ENCODE measurements around the gene GFPT1. TPM values are rescaled to one million over a fixed set of nuclear protein-coding genes. Genes with fewer than 3 reads are reported as not detected.

The GFPT1 gene
- total and polyA plus RNA-seq, 2 experiments from 2014 or later = 60.8 to 62.0 TPM

DNA sequence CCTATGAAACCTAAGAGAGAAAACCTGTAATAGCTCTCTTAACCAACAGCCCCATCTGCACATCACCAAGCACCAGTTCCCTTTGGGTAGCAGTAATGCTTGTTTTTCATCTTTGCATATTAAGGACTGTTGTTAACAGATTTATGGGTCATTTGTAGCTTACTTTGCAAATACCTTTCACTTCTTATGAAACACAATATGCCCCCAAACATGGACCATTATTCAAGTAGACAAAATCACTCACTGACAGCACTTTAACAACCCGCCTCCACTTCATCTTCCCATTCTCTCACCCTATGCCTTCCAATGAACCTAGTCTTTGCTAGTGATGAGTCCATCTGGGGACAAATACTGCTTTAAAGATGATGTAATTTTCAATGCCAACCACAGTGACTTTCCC is 64.4 kb downstream of the GFPT1 start (continued):
- TF ChIP-seq, protein P1, sequence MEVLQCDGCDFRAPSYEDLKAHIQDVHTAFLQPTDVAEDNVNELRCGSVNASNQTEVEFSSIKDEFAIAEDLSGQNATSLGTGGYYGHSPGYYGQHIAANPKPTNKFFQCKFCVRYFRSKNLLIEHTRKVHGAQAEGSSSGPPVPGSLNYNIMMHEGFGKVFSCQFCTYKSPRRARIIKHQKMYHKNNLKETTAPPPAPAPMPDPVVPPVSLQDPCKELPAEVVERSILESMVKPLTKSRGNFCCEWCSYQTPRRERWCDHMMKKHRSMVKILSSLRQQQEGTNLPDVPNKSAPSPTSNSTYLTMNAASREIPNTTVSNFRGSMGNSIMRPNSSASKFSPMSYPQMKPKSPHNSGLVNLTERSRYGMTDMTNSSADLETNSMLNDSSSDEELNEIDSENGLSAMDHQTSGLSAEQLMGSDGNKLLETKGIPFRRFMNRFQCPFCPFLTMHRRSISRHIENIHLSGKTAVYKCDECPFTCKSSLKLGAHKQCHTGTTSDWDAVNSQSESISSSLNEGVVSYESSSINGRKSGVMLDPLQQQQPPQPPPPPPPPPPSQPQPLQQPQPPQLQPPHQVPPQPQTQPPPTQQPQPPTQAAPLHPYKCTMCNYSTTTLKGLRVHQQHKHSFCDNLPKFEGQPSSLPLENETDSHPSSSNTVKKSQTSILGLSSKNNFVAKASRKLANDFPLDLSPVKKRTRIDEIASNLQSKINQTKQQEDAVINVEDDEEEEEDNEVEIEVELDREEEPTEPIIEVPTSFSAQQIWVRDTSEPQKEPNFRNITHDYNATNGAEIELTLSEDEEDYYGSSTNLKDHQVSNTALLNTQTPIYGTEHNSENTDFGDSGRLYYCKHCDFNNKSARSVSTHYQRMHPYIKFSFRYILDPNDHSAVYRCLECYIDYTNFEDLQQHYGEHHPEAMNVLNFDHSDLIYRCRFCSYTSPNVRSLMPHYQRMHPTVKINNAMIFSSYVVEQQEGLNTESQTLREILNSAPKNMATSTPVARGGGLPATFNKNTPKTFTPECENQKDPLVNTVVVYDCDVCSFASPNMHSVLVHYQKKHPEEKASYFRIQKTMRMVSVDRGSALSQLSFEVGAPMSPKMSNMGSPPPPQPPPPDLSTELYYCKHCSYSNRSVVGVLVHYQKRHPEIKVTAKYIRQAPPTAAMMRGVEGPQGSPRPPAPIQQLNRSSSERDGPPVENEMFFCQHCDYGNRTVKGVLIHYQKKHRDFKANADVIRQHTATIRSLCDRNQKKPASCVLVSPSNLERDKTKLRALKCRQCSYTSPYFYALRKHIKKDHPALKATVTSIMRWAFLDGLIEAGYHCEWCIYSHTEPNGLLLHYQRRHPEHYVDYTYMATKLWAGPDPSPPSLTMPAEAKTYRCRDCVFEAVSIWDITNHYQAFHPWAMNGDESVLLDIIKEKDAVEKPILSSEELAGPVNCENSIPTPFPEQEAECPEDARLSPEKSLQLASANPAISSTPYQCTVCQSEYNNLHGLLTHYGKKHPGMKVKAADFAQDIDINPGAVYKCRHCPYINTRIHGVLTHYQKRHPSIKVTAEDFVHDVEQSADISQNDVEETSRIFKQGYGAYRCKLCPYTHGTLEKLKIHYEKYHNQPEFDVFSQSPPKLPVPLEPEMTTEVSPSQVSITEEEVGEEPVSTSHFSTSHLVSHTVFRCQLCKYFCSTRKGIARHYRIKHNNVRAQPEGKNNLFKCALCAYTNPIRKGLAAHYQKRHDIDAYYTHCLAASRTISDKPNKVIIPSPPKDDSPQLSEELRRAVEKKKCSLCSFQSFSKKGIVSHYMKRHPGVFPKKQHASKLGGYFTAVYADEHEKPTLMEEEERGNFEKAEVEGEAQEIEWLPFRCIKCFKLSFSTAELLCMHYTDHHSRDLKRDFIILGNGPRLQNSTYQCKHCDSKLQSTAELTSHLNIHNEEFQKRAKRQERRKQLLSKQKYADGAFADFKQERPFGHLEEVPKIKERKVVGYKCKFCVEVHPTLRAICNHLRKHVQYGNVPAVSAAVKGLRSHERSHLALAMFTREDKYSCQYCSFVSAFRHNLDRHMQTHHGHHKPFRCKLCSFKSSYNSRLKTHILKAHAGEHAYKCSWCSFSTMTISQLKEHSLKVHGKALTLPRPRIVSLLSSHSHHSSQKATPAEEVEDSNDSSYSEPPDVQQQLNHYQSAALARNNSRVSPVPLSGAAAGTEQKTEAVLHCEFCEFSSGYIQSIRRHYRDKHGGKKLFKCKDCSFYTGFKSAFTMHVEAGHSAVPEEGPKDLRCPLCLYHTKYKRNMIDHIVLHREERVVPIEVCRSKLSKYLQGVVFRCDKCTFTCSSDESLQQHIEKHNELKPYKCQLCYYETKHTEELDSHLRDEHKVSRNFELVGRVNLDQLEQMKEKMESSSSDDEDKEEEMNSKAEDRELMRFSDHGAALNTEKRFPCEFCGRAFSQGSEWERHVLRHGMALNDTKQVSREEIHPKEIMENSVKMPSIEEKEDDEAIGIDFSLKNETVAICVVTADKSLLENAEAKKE (CRISPR knock-in tag; IDR thresholded peaks at IDR 0.05) = no peak
- TF ChIP-seq JUNB (IDR thresholded peaks at IDR 0.05; ENCODE audit: unreplicated experiment) = no peak
- no peak for TF ChIP-seq STAT1 (IDR thresholded peaks at IDR 0.05; ENCODE audit: unreplicated experiment)

DNA sequence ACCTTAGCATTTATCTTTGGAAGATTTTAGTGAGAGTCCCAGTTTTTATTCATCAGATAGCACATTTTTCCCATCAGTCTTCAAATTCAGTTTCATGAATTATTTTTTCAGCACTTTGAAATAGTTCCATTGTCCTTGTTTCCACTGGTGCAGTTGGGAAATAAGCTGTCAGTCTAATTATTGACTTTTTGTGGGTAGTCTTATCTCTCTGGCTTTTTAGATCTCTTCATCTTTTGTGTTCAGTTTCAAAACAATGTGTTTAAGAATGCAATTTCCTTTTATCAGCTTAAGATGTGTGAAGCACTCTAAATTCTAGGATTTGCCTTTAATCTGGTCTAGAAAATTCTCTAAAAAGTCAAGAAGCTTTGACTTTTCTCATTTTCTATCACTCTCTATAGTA is 70.5 kb downstream of the GFPT1 start:
- Mint-ChIP-seq H3K4me3 (no peak overlapping the region), H3K4me1 (no peaks in the 10 kb centered on the region), H3K9me3 (peaks cover 12% of the 10 kb centered on the region), H3K36me3 (ENCODE audit: low read depth) (peaks cover 28% of the 10 kb centered on the region), H3K27me3 (ENCODE audit: insufficient read depth, low read depth, poor library complexity) (no peaks in the 10 kb centered on the region), H3K27ac (no peak overlapping the region)
- Histone ChIP-seq H4K20me1 (replicated peaks; ENCODE audit: insufficient read depth) (no peaks in the 10 kb centered on the region), H3K36me3 (ENCODE audit: insufficient read depth) (0 out of 2 replicates have a peak, but pooled peaks cover 2% of the 10 kb centered on the region), H3K27me3 (ENCODE audit: insufficient read depth) (no peaks in the 10 kb centered on the region), H3K79me2 (replicated peaks; ENCODE audit: insufficient read depth) (no peaks in the 10 kb centered on the region), H2AFZ (no peak overlapping the region), H3K4me1 (ENCODE audit: insufficient read depth) (no peaks in the 10 kb centered on the region), H3F3A (replicated peaks; ENCODE audit: low read depth) (no peaks in the 10 kb centered on the region), H3K27ac (ENCODE audit: low read depth) (no peak overlapping the region), H3K4me3 (no peak overlapping the region), H3K4me2 (no peak overlapping the region), H3K9me2 (ENCODE audit: insufficient read depth) (no peaks in the 10 kb centered on the region)
- ATAC-seq (no peak), DNase-seq (ENCODE audit: low spot score) (no peak)
- TF ChIP-seq ZNF331 (CRISPR knock-in tag; IDR thresholded peaks at IDR 0.05; ENCODE audit: low read depth) = no peak
- TF ChIP-seq, protein P1 (CRISPR knock-in tag; IDR thresholded peaks at IDR 0.05) = no peak
- TF ChIP-seq STAT1 (IDR thresholded peaks at IDR 0.05; ENCODE audit: unreplicated experiment) = no peak
- no peak for TF ChIP-seq EZH2 (IDR thresholded peaks at IDR 0.05; ENCODE audit: low read depth, unreplicated experiment)
- TF ChIP-seq EZH2phosphoT487 (IDR thresholded peaks at IDR 0.05; ENCODE audit: unreplicated experiment) = no peak
- TF ChIP-seq, protein P2, sequence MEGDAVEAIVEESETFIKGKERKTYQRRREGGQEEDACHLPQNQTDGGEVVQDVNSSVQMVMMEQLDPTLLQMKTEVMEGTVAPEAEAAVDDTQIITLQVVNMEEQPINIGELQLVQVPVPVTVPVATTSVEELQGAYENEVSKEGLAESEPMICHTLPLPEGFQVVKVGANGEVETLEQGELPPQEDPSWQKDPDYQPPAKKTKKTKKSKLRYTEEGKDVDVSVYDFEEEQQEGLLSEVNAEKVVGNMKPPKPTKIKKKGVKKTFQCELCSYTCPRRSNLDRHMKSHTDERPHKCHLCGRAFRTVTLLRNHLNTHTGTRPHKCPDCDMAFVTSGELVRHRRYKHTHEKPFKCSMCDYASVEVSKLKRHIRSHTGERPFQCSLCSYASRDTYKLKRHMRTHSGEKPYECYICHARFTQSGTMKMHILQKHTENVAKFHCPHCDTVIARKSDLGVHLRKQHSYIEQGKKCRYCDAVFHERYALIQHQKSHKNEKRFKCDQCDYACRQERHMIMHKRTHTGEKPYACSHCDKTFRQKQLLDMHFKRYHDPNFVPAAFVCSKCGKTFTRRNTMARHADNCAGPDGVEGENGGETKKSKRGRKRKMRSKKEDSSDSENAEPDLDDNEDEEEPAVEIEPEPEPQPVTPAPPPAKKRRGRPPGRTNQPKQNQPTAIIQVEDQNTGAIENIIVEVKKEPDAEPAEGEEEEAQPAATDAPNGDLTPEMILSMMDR (conservative IDR thresholded peaks at IDR 0.05; ENCODE audit: low read depth in 2 of 2) = no peak

Measured in GM23338 (cell line).